Memory B cell (primary cell): ENCODE measurements around the gene KCNMA1.

Source experiments
- ATAC-seq: fragments of 150-1000 bp; cut with Tn5 transposase; 2 replicates; pipeline ENCODE4 v1.10.0; 2021; ENCODE audit warnings: low read depth, mild to moderate bottlenecking, moderate library complexity
- DNase-seq, 2 donors: peaks; one replicate each; pipeline ENCODE4 v3.0.0; 2022; ENCODE audit warnings: low spot score in 2 of 2
- H3K27ac Mint-ChIP-seq: one replicate; pipeline ENCODE4 v1.8.0; 2022; ENCODE audit warnings: mild to moderate bottlenecking, moderate library complexity, mixed read lengths
- H3K27me3 Mint-ChIP-seq: one replicate; pipeline ENCODE4 v1.8.0; 2022; ENCODE audit warnings: mixed read lengths
- H3K36me3 Mint-ChIP-seq: one replicate; pipeline ENCODE4 v1.8.0; 2022; ENCODE audit warnings: mild to moderate bottlenecking, mixed read lengths
- H3K4me1 Mint-ChIP-seq: one replicate; pipeline ENCODE4 v1.8.0; 2022; ENCODE audit warnings: mixed read lengths
- H3K4me3 Mint-ChIP-seq: one replicate; pipeline ENCODE4 v1.8.0; 2022; ENCODE audit warnings: mild to moderate bottlenecking, moderate library complexity, mixed read lengths
- H3K9me3 Mint-ChIP-seq: one replicate; pipeline ENCODE4 v1.8.0; 2022; ENCODE audit warnings: mixed read lengths

KCNMA1 gene

DNA sequence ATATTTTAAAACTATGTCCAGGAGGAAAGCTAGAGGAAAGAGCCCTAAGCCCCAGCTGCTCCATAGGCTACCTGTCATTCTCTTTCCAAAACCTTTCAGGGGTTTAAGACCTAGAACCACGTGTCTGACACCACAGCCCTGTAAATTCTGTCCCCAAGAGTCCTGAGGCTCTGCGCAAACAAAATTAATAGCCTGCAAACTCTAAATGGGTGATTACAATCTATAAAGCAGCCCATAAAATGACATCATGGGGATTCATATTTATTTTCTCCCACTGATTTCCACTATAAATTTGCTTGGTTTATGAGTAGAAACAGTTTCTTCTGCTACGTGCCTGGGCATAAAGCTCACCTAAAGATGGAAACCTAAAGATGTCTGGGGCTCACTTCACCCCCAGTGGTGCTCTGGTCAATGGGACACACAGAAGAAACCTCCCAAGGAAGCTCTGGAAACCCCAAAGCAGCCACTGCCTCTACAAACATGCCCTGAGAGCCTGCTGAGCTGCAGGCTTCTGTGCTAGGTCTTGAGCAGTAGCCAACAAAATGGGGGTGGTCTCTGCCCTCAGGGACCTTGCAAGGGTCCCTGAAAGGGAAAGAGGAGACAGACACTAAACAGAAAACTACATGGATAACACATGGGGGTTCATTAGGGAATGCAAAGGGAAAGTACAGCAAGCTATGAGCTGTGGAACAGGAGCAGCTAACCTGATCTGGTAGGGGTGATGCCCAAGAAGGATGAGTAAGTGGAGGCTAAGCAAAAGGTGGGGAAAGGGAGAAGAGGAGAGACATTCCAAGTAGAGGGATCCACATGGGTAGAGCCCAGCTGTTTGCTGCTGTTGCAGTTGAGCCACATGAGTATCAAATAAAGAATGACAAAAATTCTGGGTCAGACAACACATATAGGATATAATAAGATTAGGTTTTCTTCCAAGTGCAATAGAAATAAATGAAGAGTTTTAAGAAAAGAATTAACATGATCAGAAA, 331.7 kb downstream of the KCNMA1 start:
- no peaks in the 10 kb centered on the region for H3K4me1 Mint-ChIP-seq
- ATAC-seq (no peak), DNase-seq (no peak)
- H3K36me3 Mint-ChIP-seq, result peaks cover 2% of the 10 kb centered on the region
- no peak overlapping the region for H3K27ac Mint-ChIP-seq
- H3K4me3 Mint-ChIP-seq, result no peak overlapping the region
- peaks cover 5% of the 10 kb centered on the region for H3K27me3 Mint-ChIP-seq
- peaks cover 4% of the 10 kb centered on the region for H3K9me3 Mint-ChIP-seq

- Mint-ChIP-seq H3K27ac (no peak overlapping the region), H3K36me3 (peaks cover 2% of the 10 kb centered on the region), H3K27me3 (peaks cover 5% of the 10 kb centered on the region), H3K4me1 (no peaks in the 10 kb centered on the region), H3K9me3 (peaks cover 4% of the 10 kb centered on the region), H3K4me3 (no peak overlapping the region)
- DNase-seq (no peak), ATAC-seq (no peak)
Measured at GRCh38 chr10:77304192-77304591, 333.4 kb downstream of the KCNMA1 start.

- DNase-seq (no peak), ATAC-seq (no peak)
- Mint-ChIP-seq H3K36me3 (peaks cover 2% of the 10 kb centered on the region), H3K27ac (no peak overlapping the region), H3K27me3 (peaks cover 5% of the 10 kb centered on the region), H3K4me3 (no peak overlapping the region), H3K4me1 (no peaks in the 10 kb centered on the region), H3K9me3 (peaks cover 4% of the 10 kb centered on the region)
Measured at GRCh38 chr10:77301305-77301730, 336.3 kb downstream of the KCNMA1 start.

GRCh38 chr10:77300682-77301302, 336.8 kb downstream of the KCNMA1 start:
- ATAC-seq, result no peak
- H3K9me3 Mint-ChIP-seq, result peaks cover 4% of the 10 kb centered on the region
- no peak for DNase-seq
- H3K4me3 Mint-ChIP-seq, result no peak overlapping the region
- H3K4me1 Mint-ChIP-seq, result no peaks in the 10 kb centered on the region
- peaks cover 2% of the 10 kb centered on the region for H3K36me3 Mint-ChIP-seq
- H3K27ac Mint-ChIP-seq, result no peak overlapping the region
- peaks cover 5% of the 10 kb centered on the region for H3K27me3 Mint-ChIP-seq

GRCh38 chr10:77299320-77299719, 338.3 kb downstream of the KCNMA1 start:
- peaks cover 4% of the 10 kb centered on the region for H3K9me3 Mint-ChIP-seq

DNA sequence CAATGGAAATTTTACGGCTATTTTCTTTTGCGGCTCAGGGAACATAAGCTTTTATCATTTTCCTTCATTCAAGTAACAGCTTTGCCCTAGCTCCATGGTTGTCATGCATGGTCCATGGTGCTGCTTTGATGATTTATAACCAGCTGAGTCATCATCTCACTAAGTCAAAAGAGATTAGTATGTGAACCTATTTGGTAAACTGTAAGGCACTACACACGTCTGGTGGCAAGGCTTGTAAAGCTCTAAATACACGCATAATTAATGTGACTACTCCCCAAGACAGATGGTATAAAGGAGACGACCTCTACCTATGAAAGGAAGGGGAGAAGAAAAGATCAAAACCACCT, 340.2 kb downstream of the KCNMA1 start:
- Mint-ChIP-seq H3K27me3 (no peaks in the 10 kb centered on the region), H3K36me3 (no peaks in the 10 kb centered on the region), H3K4me1 (no peaks in the 10 kb centered on the region), H3K9me3 (peaks cover 2% of the 10 kb centered on the region), H3K4me3 (no peak overlapping the region), H3K27ac (no peak overlapping the region)
- ATAC-seq, result no peak
- no peak for DNase-seq

More at GRCh38 chr10:77299320-77299719, 338.3 kb downstream of the KCNMA1 start:
- no peaks in the 10 kb centered on the region for H3K4me1 Mint-ChIP-seq
- ATAC-seq (no peak), DNase-seq (no peak)
- no peak overlapping the region for H3K4me3 Mint-ChIP-seq
- peaks cover 5% of the 10 kb centered on the region for H3K27me3 Mint-ChIP-seq
- peaks cover 2% of the 10 kb centered on the region for H3K36me3 Mint-ChIP-seq
- no peak overlapping the region for H3K27ac Mint-ChIP-seq

DNA sequence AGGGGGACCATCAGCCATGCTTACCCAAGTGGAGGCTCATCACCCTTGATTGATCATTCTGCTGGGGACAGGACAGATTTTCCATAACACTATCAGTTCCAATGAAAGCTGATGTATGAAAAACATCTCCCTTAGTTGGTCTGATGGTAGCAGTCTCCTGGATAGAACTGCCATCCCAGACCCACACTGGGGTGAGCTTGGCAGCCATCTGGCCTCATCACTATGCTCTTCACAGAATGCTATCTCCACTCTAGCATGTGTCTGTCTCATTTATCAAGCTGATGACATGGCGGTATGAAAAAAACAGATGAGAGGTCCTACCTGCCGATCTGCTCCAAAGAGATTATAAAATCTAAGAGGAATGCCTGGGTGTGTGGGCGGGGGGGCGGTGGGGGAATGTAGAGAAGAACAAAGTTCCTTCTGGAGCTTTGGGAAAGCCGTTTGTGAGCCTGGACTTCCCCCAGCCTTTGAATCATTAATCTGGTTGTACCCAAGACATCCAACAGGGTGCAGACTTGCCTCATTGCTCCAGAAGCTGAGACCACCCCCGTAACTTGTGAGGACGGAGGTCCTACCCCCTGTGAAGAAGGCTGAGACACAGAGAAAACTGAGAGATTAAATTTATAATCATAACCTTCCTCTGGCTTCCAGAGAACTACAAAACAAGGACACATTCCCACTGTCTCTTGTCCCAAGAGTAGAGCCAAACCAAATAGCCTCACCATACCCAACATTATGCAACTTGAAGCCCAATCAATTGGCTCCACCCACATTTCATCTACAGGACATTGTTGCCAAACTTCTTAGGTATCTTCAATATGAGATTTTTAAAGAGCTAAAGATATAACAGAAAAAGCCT, 340.8 kb downstream of the KCNMA1 start:
- H3K27me3 Mint-ChIP-seq, result no peaks in the 10 kb centered on the region
- H3K4me1 Mint-ChIP-seq, result no peaks in the 10 kb centered on the region
- H3K9me3 Mint-ChIP-seq, result no peaks in the 10 kb centered on the region
- no peaks in the 10 kb centered on the region for H3K36me3 Mint-ChIP-seq
- H3K4me3 Mint-ChIP-seq, result no peak overlapping the region
- no peak for DNase-seq
- no peak overlapping the region for H3K27ac Mint-ChIP-seq
- ATAC-seq, result no peak

GRCh38 chr10:77293773-77294172, 343.8 kb downstream of the KCNMA1 start:
- H3K4me3 Mint-ChIP-seq, result no peak overlapping the region
- ATAC-seq, result no peak
- no peaks in the 10 kb centered on the region for H3K4me1 Mint-ChIP-seq
- no peaks in the 10 kb centered on the region for H3K36me3 Mint-ChIP-seq
- no peak for DNase-seq
- no peaks in the 10 kb centered on the region for H3K27me3 Mint-ChIP-seq
- H3K27ac Mint-ChIP-seq, result no peak overlapping the region
- H3K9me3 Mint-ChIP-seq, result no peaks in the 10 kb centered on the region

DNA sequence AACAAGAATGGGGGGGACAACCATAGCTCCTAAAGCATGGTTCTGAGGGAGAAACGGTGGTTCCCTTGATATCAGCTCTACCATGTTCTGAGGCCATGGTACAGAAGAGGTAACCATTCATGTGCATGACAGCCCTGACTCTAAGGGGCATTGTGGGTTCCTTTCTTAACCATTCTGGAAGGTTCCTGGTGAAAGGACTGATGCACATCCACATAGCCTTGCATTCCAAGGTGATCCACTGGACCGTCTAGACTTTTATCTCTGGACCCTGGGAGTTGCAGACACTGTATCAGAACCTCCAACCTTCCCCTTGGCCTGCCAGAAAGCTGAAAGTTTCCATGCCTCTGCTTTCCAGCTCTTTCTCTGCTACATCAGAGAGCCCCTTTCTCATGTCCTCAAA, 344.3 kb downstream of the KCNMA1 start:
- H3K4me3 Mint-ChIP-seq, result no peak overlapping the region
- no peaks in the 10 kb centered on the region for H3K36me3 Mint-ChIP-seq
- DNase-seq (no peak), ATAC-seq (no peak)
- H3K4me1 Mint-ChIP-seq, result no peaks in the 10 kb centered on the region
- H3K27ac Mint-ChIP-seq, result no peak overlapping the region
- no peaks in the 10 kb centered on the region for H3K9me3 Mint-ChIP-seq
- no peaks in the 10 kb centered on the region for H3K27me3 Mint-ChIP-seq

DNA sequence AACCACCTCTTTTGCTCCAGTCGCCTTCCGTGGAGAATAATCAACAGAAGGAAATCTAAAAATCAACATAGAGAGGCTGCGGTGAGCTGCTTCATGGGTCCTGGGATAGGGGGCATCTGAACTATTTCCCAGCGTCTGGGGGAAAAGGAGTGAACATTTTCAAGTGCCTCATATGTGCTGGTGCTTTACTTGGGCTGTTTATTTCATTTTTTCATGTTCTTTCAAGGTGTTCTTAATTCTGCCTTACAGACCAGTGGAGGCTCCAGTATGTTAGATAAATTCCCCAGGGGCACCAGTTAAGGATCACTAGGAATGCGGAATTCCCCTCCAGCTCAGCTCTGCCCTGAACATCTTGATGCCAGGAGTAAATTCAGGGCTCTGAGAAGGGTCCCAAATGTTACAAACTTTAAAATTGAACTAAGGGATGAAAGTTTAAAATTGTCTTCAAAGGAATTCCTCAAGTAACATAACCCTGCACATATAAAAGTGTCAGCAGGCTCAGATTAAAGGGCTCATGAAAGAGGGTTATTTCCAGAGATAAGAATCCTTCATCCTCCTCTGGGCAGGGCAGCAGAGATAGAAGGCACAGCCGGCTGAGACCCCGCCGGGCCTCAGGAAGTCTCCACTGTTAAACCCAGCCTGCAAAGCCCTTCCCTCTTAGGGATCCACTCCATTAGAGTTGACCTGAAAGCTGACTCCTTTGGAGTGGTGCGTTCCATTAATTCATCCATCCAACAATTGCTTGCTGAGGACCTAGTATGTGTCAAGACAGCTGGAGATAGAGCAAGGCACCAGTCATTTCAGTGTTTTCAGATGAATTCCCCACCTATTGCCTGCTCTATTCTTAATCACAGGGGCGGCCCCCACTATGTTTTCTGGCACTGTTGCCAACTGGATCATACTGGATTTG, 345.8 kb downstream of the KCNMA1 start:
- Mint-ChIP-seq H3K4me3 (no peak overlapping the region), H3K36me3 (no peaks in the 10 kb centered on the region), H3K27me3 (no peaks in the 10 kb centered on the region), H3K9me3 (no peaks in the 10 kb centered on the region), H3K27ac (no peak overlapping the region), H3K4me1 (no peaks in the 10 kb centered on the region)
- ATAC-seq, result no peak
- no peak for DNase-seq

DNA sequence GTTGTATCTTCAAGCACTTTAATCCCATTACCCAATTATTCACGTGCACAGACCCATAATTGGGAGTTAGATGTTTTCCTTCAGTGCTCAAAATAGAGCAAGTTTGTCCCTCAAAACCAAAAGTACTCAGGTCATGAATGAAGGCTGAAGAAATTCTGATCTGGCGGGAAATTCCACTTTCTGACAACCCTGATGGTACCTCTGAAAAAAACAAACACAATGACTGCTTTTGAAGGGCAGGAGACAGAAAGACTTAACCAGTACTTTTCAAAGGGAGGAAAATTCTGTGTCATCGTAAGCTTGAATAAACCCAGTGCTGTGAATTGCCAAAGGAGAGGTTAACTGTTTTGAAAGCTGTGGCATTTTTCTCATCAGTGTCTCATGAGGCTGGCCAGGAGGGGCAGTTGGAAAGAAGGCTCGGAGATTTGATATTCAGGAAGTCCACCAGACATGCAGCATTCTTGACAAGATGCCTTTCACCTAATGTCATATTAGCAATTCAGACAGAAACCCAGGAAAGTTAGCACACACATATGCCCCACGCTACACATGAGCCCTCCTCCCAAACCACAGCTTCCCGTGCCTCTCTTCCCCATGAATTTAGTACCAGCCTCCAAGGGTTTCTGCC, 347.0 kb downstream of the KCNMA1 start:
- no peak overlapping the region for H3K4me3 Mint-ChIP-seq

DNA sequence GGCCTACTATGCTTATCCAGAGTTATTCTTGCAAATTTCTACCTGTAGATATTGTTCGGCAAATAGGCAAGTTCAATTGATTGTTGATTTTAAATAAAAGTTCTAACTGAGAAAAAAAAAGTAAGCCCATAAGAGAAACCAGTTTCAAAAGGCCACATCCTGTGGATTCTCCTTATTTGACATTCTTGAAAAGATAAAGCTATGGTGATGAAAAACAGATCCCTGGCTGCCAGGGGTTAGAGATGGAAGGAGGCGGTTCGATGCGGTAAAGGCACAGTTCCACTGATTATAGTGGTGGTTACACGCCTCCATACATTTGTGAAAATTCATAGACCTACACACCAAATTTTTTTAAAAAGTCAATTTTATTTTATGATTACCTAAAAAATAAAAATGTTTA, 347.8 kb downstream of the KCNMA1 start:
- Mint-ChIP-seq H3K36me3 (no peaks in the 10 kb centered on the region), H3K27ac (no peak overlapping the region), H3K27me3 (no peaks in the 10 kb centered on the region), H3K9me3 (no peaks in the 10 kb centered on the region), H3K4me1 (no peaks in the 10 kb centered on the region), H3K4me3 (no peak overlapping the region)
- no peak for ATAC-seq
- DNase-seq, result no peak

More for the DNA sequence above, 347.0 kb downstream of the KCNMA1 start:
- DNase-seq, result no peak
- Mint-ChIP-seq H3K36me3 (no peaks in the 10 kb centered on the region), H3K9me3 (no peaks in the 10 kb centered on the region), H3K27me3 (no peaks in the 10 kb centered on the region), H3K27ac (no peak overlapping the region), H3K4me1 (no peaks in the 10 kb centered on the region)
- no peak for ATAC-seq

DNA sequence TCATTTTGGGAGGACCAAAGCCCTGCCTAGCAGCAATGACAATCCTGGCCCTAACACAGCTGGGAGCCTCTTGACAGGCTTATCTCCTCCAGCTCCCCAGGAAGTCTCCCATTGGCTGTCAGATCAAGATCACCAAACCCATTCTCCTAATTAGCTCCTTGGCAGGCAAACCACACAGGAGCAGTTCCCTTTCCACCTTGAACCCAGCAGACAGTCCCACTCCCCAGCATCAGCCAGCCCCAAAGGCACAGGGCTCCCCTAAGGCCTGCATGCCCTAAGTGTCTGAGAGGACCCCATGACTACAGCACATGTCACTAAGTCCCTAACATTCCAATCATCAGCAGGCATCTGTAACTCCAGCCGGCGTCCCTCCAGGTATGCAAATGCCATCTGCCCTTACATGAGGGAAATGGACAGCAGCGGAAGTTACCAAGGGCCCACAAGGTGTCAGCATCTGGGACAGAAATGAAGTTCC, 348.5 kb downstream of the KCNMA1 start:
- no peaks in the 10 kb centered on the region for H3K9me3 Mint-ChIP-seq
- H3K27me3 Mint-ChIP-seq, result no peaks in the 10 kb centered on the region

More for the DNA sequence above, 348.5 kb downstream of the KCNMA1 start:
- Mint-ChIP-seq H3K4me1 (no peaks in the 10 kb centered on the region), H3K27ac (no peak overlapping the region), H3K4me3 (no peak overlapping the region), H3K36me3 (no peaks in the 10 kb centered on the region)
- ATAC-seq (no peak), DNase-seq (no peak)
